SK-N-SH (cell line): ENCODE data around the gene IL15RA. TPM values are rescaled to one million over a fixed set of nuclear protein-coding genes. Genes with fewer than 3 reads are reported as not detected.

Source experiments
- CTCF ChIA-PET: fragments of 300-600, 350-600 bp; formaldehyde crosslinking; extraction: SDS; loops from one replicate; lab custom pipeline; 2021; lab: Yijun Ruan, JAX
- POLR2A ChIA-PET: fragments of 350-600 bp; sonication (Branson Sonifier 250); formaldehyde crosslinking; extraction: SDS; loops from one replicate; lab custom pipeline; 2020; ENCODE audit warnings: antibody characterized with exemption, inconsistent platforms; lab: Yijun Ruan, JAX
- DNase-seq: peaks from one replicate; pipeline ENCODE4 v3.0.0; 2012
- H2AFZ ChIP-seq: fragments of 200-600 bp; sonication (generic); 2 replicates; pipeline ENCODE4 v1.8.1; 2016; ENCODE audit warnings: antibody characterized with exemption, mild to moderate bottlenecking, low read depth
- H3F3A ChIP-seq: fragments of 200-600 bp; sonication (generic); replicated peaks from 2 replicates; pipeline ENCODE3; 2016; ENCODE audit warnings: antibody characterized with exemption, mild to moderate bottlenecking; ENCODE audit not compliant: insufficient read depth
- H3K27ac ChIP-seq, 2 experiments: fragments of 200-500 bp in 1 of 2; fragments of 200-600 bp in 1 of 2; sonication (Bioruptor generic) in 1 of 2; sonication (generic), shearing (Covaris generic) in 1 of 2; 2 replicates each; pipeline versions ENCODE4 v1.5.1 to v1.6.1; 2014 to 2016; ENCODE audit warnings: low read depth in 2 of 2, inconsistent platforms in 1 of 2, low read length in 1 of 2, mild to moderate bottlenecking in 1 of 2, mixed read lengths in 1 of 2
- H3K27me3 ChIP-seq: fragments of 200-600 bp; sonication (generic), shearing (Covaris generic); 2 replicates; pipeline ENCODE4 v1.6.1; 2016; ENCODE audit warnings: mixed run types; ENCODE audit not compliant: insufficient read depth
- H3K36me3 ChIP-seq, 2 experiments: fragments of 200-500 bp in 1 of 2; fragments of 200-600 bp in 1 of 2; sonication (Bioruptor generic) in 1 of 2; sonication (generic) in 1 of 2; replicated peaks in 1 of 2; 2 replicates each; pipeline versions ENCODE3 to v1.5.1; 2014 to 2016; ENCODE audit warnings: low read length in 1 of 2, mild to moderate bottlenecking in 1 of 2; ENCODE audit not compliant: insufficient read depth in 2 of 2, control insufficient read depth in 1 of 2
- H3K4me1 ChIP-seq, 2 experiments: fragments of 200-500 bp in 1 of 2; fragments of 200-600 bp in 1 of 2; sonication (Bioruptor generic) in 1 of 2; sonication (generic), shearing (Covaris generic) in 1 of 2; 2 replicates each; pipeline versions ENCODE4 v1.5.1 to v1.6.1; 2014 to 2016; ENCODE audit warnings: low read depth in 1 of 2, low read length in 1 of 2, mixed run types in 1 of 2; ENCODE audit not compliant: insufficient read depth in 2 of 2, control insufficient read depth in 1 of 2
- H3K4me2 ChIP-seq: fragments of 200-600 bp; sonication (generic), shearing (Covaris generic); 2 replicates; pipeline ENCODE4 v1.6.1; 2017; ENCODE audit warnings: mixed run types
- H3K4me3 ChIP-seq, 2 experiments: fragments of 200-500 bp in 1 of 2; fragments of 200-600 bp in 1 of 2; sonication (Bioruptor generic) in 1 of 2; sonication (generic), shearing (Covaris generic) in 1 of 2; 2 replicates each; pipeline versions ENCODE4 v1.5.1 to v1.8.1; 2014 to 2016; ENCODE audit warnings: low read depth in 2 of 2, inconsistent platforms in 1 of 2, low read length in 1 of 2, mild to moderate bottlenecking in 1 of 2, mixed read lengths in 1 of 2, moderate library complexity in 1 of 2
- H3K79me2 ChIP-seq: fragments of 200-600 bp; sonication (generic); 2 replicates; pipeline ENCODE4 v1.8.1; 2017; ENCODE audit warnings: mild to moderate bottlenecking; ENCODE audit not compliant: insufficient read depth
- H3K9ac ChIP-seq: fragments of 200-600 bp; sonication (generic); 2 replicates; pipeline ENCODE4 v1.6.1; 2017; ENCODE audit warnings: mixed run types
- H3K9me2 ChIP-seq: fragments of 200-600 bp; sonication (generic); 2 replicates; pipeline ENCODE4 v1.6.1; 2017; ENCODE audit warnings: mixed run types
- H3K9me3 ChIP-seq: fragments of 200-600 bp; sonication (generic); 2 replicates; pipeline ENCODE4 v1.6.1; 2017; ENCODE audit warnings: mixed run types, mild to moderate bottlenecking, moderate library complexity
- H4K20me1 ChIP-seq: fragments of 200-600 bp; sonication (generic); 2 replicates; pipeline ENCODE4 v1.6.1; 2017; ENCODE audit warnings: mild to moderate bottlenecking, mixed run types; ENCODE audit not compliant: insufficient read depth
- EZH2phosphoT487 ChIP-seq: fragments of 200-600 bp; sonication (generic); IDR thresholded peaks from 2 replicates; pipeline ENCODE4 v1.6.1; 2017; ENCODE audit warnings: low read depth, mixed run types, mild to moderate bottlenecking, antibody characterized with exemption, moderate library complexity, borderline replicate concordance
- FOSL2 ChIP-seq: IDR thresholded peaks from 2 replicates; pipeline ENCODE4 v1.4.0; 2012; ENCODE audit warnings: low read depth, mild to moderate bottlenecking, moderate library complexity, borderline replicate concordance
- JUND ChIP-seq: IDR thresholded peaks from 2 replicates; pipeline ENCODE4 v1.4.0; 2012
- MXI1 ChIP-seq: IDR thresholded peaks from 2 replicates; pipeline ENCODE4 v1.6.1; 2012; ENCODE audit warnings: mild to moderate bottlenecking, low read depth, low read length, improper control_type of control experiment
- TAF1 ChIP-seq: IDR thresholded peaks from 2 replicates; pipeline ENCODE4 v1.6.1; 2012; ENCODE audit warnings: low read depth, mild to moderate bottlenecking, low read length, moderate library complexity, borderline replicate concordance
- TCF12 ChIP-seq: IDR thresholded peaks from 2 replicates; pipeline ENCODE4 v1.4.0; 2012
- TEAD4 ChIP-seq: IDR thresholded peaks from 2 replicates; pipeline ENCODE4 v1.4.0; 2012; ENCODE audit warnings: mild to moderate bottlenecking, borderline replicate concordance; ENCODE audit not compliant: insufficient read depth
- WGBS: methylation state at CpG from one replicate; pipeline ENCODE4 v1.1.6; 2017; ENCODE audit warnings: low lambda C conversion rate; 5-methylcytosine and 5-hydroxymethylcytosine counted together
- polyA plus RNA-seq, 3 experiments: library from polyadenylated mRNA; depleted of rRNA; stranded (reverse); fragments of >200 nt; gene quantifications; 2 replicates each; pipeline ENCODE4 v1.2.3, GENCODE V29; 2012
- TF ChIP-seq, protein P1 (sequence below): IDR thresholded peaks from 2 replicates; pipeline ENCODE4 v1.4.0; 2012; ENCODE audit warnings: low read depth
- TF ChIP-seq, protein P2 (sequence below): IDR thresholded peaks from 2 replicates; pipeline ENCODE4 v1.4.0; 2012; ENCODE audit warnings: low read depth, borderline replicate concordance
- TF ChIP-seq, protein P3 (sequence below): IDR thresholded peaks from 2 replicates; pipeline ENCODE4 v1.4.0; 2012; ENCODE audit warnings: low read depth, borderline replicate concordance

The IL15RA gene
- polyA plus RNA-seq, 1 of the 3 experiments (the other 2 are of a cell fraction): 2.1 TPM

DNA sequence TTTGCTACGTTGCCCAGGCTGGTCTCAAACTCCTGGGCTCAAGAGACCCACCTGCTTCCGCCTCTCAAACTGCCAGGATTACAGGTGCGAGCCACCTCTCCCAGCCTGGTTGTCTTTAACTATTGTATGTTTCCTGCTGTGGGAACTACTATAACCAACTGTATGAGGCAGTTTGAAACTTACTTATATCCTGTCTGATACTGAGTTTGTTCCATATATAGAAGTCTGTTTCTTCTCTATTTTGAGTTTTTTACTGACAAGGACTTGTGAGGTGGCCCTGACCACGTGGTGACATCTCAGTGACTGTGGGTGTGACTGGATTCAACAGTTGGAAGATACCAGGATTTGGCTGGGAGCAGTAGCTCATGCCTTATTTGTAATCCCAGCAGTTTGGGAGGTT, 73.1 kb downstream of the IL15RA start:
- H3K79me2 ChIP-seq: peaks cover 69% of the 10 kb centered on the region
- H3F3A ChIP-seq: no peaks in the 10 kb centered on the region
- H2AFZ ChIP-seq: no peak overlapping the region
- H3K36me3 ChIP-seq: peaks cover 23 to 34% of the 10 kb centered on the region in 2 experiments
- H3K4me3 ChIP-seq: no peak overlapping the region
- no peaks in the 10 kb centered on the region for H3K9me3 ChIP-seq
- H4K20me1 ChIP-seq: 0 out of 2 replicates have a peak, but pooled peaks cover 5% of the 10 kb centered on the region
- H3K9me2 ChIP-seq: no peaks in the 10 kb centered on the region
- no peaks in the 10 kb centered on the region for H3K27me3 ChIP-seq
- H3K9ac ChIP-seq: no peak overlapping the region
- no peak for DNase-seq
- 73% methylated on average over 4 of the region's 4 CpGs for WGBS
- H3K4me1 ChIP-seq: no peaks in the 10 kb centered on the region
- no peak overlapping the region for H3K4me2 ChIP-seq
- CTCF ChIA-PET: interaction anchor here (0.6 to 1.4 kb wide), 3 partner anchors 15 to 18 kb away, joined by 3 to 5 read pairs (median 3); partner anchors contain the start of genes ANKRD16 and FBH1
- H3K27ac ChIP-seq: no peak overlapping the region
- no peak for TF ChIP-seq FOSL2
- TF ChIP-seq, all 33 proteins: peak for 0
- POLR2A ChIA-PET: no interaction called here

DNA sequence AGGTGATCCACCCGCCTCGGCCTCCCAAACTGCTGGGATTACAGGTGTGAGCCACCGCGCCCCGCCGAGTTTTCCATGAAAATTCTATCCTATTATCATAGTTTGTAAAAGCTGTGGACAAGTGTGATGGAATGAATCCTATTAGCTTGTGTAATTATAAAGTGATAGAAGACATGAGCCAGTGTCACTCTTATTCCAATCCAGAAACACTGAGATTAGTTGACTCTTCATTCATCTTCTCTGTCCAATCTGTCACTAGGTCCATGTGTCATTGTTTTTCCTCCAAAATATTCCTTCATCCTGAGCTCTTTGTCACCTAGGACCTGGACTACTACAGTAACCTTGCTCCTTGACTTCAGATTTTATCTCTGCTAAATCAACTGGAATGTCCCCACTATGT, 73.8 kb downstream of the IL15RA start:
- DNase-seq: no peak
- Histone ChIP-seq H2AFZ (no peak overlapping the region), H3K36me3 (peaks cover 18 to 32% of the 10 kb centered on the region in 2 experiments), H4K20me1 (0 out of 2 replicates have a peak, but pooled peaks cover 6% of the 10 kb centered on the region), H3K4me2 (no peak overlapping the region), H3K27ac (no peak overlapping the region), H3K4me1 (no peaks in the 10 kb centered on the region), H3K4me3 (no peak overlapping the region), H3K79me2 (peaks cover 76% of the 10 kb centered on the region), H3F3A (no peaks in the 10 kb centered on the region), H3K9me3 (no peaks in the 10 kb centered on the region), H3K9me2 (no peaks in the 10 kb centered on the region), H3K27me3 (no peaks in the 10 kb centered on the region), H3K9ac (no peak overlapping the region)
- 100% methylated on average over 6 of the region's 6 CpGs for WGBS
- POLR2A ChIA-PET: no interaction called here
- CTCF ChIA-PET: interaction anchor here (1.1 to 1.2 kb wide), 2 partner anchors 15 to 55 kb away, joined by 3 read pairs; no protein-coding TSS in a partner anchor
- TF ChIP-seq FOSL2 (no peak), EZH2phosphoT487 (no peak), JUND (no peak), TEAD4 (no peak), TAF1 (no peak), TCF12 (no peak), MXI1 (no peak)
- TF ChIP-seq, protein P1, sequence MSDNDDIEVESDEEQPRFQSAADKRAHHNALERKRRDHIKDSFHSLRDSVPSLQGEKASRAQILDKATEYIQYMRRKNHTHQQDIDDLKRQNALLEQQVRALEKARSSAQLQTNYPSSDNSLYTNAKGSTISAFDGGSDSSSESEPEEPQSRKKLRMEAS: no peak
- TF ChIP-seq, protein P2, sequence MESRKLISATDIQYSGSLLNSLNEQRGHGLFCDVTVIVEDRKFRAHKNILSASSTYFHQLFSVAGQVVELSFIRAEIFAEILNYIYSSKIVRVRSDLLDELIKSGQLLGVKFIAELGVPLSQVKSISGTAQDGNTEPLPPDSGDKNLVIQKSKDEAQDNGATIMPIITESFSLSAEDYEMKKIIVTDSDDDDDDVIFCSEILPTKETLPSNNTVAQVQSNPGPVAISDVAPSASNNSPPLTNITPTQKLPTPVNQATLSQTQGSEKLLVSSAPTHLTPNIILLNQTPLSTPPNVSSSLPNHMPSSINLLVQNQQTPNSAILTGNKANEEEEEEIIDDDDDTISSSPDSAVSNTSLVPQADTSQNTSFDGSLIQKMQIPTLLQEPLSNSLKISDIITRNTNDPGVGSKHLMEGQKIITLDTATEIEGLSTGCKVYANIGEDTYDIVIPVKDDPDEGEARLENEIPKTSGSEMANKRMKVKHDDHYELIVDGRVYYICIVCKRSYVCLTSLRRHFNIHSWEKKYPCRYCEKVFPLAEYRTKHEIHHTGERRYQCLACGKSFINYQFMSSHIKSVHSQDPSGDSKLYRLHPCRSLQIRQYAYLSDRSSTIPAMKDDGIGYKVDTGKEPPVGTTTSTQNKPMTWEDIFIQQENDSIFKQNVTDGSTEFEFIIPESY: no peak
- TF ChIP-seq, protein P3, sequence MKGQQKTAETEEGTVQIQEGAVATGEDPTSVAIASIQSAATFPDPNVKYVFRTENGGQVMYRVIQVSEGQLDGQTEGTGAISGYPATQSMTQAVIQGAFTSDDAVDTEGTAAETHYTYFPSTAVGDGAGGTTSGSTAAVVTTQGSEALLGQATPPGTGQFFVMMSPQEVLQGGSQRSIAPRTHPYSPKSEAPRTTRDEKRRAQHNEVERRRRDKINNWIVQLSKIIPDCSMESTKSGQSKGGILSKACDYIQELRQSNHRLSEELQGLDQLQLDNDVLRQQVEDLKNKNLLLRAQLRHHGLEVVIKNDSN: no peak
